Metanephros (tissue), 1 donor: ENCODE results near the gene ZNF562. TPM values are rescaled to one million over a fixed set of nuclear protein-coding genes. Genes with fewer than 3 reads are reported as not detected.

Experiments used
- total RNA-seq: library from RNA; depleted of rRNA; stranded (reverse); fragments of >200 nt; gene quantifications from one replicate; pipeline ENCODE4 v1.2.3, GENCODE V29; 2014

Gene ZNF562
- 35.2 TPM for total RNA-seq

GRCh38 chr19:9674663-9675357 lies at the start of gene ZNF562:
Gene ZNF562 (minus strand): TSS chr19:9675100. CDS start chr19:9660744, 14,356 bp downstream.

GRCh38 chr19:9621156-9622037 lies 53.5 kb downstream of the ZNF562 start, which contains the start of gene ZNF561:
Gene ZNF561 (minus strand): TSS chr19:9621232. CDS start chr19:9619456, 1,776 bp downstream.

Other genes starting within 250 kb of the ZNF562 start
- gene ZNF266, start 239.5 kb downstream of the ZNF562 start, total RNA-seq = 21.4 TPM
- not detected for gene ZNF560, start 176.5 kb downstream of the ZNF562 start, total RNA-seq
- gene ZNF426, start 136.5 kb downstream of the ZNF562 start, total RNA-seq = 21.9 TPM
- gene ZNF121, start 90.6 kb downstream of the ZNF562 start, total RNA-seq = 47.3 TPM
- gene ZNF561, start 53.9 kb downstream of the ZNF562 start, total RNA-seq = 42.0 TPM
- gene ZNF846, start 93.6 kb upstream of the ZNF562 start, total RNA-seq = 34.4 TPM
- gene FBXL12, start 144.0 kb upstream of the ZNF562 start, total RNA-seq = 29.4 TPM
- gene UBL5, start 152.8 kb upstream of the ZNF562 start, total RNA-seq = 91.3 TPM
- 70.5 TPM for gene PIN1, start 160.2 kb upstream of the ZNF562 start, total RNA-seq